Inflammatory macrophage treated with lipopolysaccharide for 4 hours (primary cell): ENCODE measurements around the gene SH2D6.
"Not testable (repeated sequence)": the region's sequence is repeated elsewhere in the genome, so short reads cannot be mapped to it uniquely, and the experiment has no call there.

Experiments used
- DNase-seq: peaks from one replicate; pipeline ENCODE4 v3.0.0-alpha.2; 2020

SH2D6 gene

DNA sequence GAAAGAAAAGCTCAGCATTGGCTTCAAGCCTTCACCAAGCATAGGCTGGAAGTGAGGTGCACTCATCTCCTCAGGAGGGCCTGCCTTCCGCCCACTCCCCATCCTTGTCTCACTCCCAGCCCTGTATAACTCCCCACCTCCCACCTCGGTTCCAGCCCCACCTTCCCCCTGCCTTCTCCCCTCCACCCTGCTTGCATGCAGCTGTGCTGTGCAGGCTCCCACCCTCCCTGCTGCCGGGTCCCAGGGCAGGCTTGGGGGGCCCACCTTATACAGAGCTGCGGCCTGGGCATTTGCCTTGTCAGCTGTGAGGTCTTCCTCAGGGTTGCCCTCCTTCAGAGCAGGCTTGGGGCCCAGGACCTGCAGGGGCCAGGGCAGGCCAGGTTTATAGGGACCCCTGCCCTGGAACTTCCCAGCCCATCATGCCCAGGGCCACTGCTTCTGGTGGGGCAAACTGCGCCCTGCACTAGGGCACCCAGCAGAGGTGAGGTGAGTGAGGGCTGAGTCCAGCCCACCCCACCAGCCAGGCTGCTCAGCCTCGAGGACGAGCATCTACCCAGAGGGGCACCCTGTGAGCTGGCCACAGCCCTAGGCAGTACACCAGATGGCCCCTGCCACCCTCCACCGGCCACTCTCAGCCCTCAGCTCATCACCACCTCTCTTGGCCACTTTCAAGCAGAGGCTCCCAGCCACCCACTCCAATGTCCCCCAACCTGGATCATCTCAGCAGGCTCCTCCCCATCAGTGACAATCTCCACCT is 19.9 kb upstream of the SH2D6 start:
- DNase-seq, result no peak

DNA sequence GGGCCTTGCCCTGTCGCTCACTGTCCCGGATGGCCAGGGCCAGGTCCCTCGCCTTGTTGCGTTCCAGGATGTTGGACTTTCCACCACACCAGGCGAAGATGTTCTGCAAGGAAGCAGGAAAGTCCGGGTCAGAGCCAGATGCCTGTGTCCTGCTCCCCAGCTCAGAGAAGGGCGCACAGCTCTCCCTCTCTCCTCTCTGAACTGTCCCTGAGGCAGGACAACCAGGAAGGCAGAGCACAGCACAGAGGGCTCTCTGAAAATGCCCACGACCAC is 19.4 kb upstream of the SH2D6 start:
- no peak for DNase-seq

DNA sequence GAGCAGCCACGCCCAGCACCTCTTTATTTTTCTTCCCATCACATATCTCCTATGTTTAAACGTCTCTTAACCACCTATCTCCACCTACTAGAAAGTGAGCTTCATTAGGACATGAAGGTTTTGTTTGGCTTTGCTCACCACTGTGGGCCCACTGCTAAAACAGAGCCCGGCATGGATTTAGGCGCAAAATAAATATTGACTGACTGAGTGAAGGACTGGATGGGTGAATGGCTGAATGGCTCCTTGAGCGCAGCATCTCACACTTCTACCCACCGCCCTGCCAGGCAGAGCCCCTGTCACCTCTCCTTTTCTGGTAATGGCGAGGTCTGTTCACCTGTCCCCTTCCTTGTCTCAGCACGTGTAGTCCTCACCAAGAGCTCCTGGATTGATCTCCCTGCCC is 18.5 kb upstream of the SH2D6 start:
- no peak for DNase-seq

DNA sequence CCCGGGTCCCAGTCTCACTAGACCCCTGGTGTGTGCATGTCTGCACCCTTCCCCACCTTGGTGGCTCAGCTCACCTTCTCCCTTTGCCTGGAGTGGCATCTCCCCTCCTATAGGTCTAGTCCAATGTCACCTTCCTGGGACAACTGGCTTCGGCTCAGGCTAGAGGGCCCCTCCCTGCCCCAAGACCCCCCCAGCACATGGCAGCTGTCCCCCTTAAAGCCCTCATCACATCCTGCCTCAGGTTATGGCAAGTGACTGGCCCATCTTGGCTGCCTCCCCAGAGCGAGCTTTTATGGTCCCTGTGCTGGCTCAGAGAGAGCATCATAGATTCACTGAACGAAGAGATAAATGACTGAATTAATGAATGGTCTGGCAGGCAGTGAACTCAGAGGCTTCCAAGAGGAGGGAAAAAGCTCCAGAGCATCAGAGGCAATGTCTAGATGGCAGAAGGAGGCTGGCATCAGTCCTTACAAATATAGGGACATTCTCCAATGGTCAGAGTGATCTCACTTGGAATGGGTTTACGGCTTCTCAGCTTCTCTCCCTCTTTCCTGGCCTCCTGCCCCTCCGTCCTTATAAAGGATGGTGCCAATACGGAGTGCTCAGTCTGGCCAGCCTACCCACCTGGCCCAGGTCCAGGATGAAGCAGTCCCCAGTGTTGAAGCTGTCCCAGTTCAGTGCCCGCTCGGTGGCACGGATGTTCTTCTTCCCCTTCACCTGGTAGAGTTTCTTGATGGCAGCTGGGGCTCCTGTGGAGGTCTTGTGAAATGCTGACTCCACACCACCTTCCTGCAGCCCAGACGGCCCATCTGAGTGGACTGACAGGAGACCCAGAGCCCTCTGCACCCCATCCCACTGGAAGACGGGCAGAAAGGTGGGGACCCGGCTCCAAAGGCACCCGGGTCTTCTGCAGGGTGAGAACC is 17.7 kb upstream of the SH2D6 start:
- DNase-seq, result no peak

DNA sequence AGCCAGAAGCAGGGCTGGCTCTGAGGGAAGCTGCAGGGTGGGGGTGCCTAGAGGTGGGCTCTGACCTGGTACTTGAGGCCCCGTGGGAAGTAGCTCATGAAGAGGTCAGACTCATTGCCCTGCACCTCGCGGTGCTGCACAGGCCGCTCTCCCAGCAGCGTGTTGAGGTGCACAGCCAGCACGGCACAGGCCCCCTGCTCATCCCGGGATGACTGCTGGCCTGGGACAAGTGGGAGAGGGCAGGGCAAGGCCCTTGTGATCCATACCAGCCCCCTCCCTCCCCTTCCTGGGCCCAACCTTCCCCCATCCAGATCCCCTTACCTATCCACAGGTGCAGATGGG is 17.1 kb upstream of the SH2D6 start:
- DNase-seq, result no peak

DNA sequence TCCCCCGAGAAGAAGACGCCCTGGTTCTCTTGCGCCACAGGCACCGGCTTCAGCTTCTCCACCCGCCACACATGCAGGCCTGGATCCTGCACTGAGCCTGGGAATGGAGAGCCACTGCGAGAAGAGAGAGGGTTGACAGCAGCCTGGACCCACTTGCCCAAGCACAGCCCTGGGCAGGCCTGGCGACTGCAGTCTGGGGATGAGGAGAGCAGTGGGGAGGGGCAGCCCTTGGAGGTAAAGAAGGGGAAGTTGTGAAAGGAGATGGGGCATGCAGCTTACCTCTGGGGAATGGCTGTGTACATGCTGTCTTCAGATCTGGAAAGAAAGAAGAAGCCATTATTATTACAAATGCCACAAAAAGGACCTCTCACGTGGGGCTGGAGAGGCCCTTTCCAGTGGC is 16.7 kb upstream of the SH2D6 start:
- no peak for DNase-seq

DNA sequence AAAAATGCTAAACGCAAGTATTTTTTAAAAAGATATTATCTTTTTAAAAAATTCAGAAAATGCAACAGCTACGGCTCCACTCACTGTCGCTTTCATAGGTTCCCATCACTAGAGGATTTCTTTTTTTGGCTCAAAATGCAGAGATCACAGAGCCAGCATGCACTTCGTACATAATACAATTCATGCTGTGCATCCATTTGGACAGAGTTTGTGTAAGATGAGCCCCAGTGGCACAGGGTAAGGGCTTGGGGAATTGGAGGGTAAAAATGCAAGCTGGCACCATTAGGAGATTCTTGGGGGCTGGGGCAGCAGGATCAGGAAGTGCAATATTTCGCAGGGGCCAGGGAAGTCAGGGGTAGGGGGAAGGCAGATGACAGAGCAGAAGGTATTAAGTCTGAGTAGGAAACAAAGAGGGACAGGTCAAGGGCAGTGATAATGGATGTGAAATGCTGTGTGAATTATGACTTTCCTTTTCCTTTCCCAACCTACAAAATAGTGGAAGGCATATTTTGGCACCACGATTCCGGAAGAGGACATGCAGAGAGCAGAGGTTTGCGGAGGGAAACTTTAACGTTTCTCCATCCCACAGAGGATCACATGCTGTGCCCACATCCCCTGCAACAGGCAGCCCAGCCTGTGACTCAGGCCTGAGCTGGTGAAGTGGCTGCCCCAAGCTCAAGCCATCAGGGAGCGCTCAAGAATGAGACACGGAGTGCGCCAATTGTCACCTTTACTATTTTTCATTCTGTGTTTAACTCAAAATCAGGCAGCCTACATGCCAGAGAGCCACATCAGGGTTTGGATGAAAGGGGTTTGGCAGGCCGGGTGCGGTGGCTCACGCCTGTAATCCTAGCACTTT is 13.1 kb upstream of the SH2D6 start:
- DNase-seq, result peak; percentile 97

- peak; percentile 91 for DNase-seq
Measured at GRCh38 chr2:85409845-85410583, 8.5 kb upstream of the SH2D6 start, which contains the start of gene CAPG. Gene CAPG, minus strand, starts transcription at chr2:85410366. Its CDS starts 8,221 bp downstream, at chr2:85402145.

- peak; percentile 63 for DNase-seq
Measured at GRCh38 chr2:85410584-85411404, 7.7 kb upstream of the SH2D6 start.

GRCh38 chr2:85411405-85411748 is 7.1 kb upstream of the SH2D6 start:
- no peak for DNase-seq

GRCh38 chr2:85413592-85414420 is 4.7 kb upstream of the SH2D6 start:
- peak; percentile 87 for DNase-seq

DNA sequence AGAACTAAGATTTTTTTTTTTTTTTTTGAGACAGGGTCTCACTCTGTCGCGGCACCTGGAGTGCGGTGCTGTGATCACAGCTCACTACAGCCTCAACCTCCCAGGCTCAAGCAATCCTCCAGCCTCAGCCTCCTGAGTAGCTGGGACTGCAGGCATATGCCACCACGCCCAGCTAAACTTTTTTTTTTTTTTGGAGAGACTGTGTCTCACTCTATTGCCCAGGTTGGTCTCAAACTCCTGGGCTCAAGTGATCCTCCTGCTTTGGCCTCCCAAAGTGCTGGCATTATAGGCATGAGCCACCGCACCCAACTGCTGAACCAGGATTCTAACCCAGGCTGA is 4.1 kb upstream of the SH2D6 start:
- DNase-seq, result not testable (repeated sequence)

GRCh38 chr2:85414761-85415553 is 3.6 kb upstream of the SH2D6 start:
- peak; percentile 98 for DNase-seq

DNA sequence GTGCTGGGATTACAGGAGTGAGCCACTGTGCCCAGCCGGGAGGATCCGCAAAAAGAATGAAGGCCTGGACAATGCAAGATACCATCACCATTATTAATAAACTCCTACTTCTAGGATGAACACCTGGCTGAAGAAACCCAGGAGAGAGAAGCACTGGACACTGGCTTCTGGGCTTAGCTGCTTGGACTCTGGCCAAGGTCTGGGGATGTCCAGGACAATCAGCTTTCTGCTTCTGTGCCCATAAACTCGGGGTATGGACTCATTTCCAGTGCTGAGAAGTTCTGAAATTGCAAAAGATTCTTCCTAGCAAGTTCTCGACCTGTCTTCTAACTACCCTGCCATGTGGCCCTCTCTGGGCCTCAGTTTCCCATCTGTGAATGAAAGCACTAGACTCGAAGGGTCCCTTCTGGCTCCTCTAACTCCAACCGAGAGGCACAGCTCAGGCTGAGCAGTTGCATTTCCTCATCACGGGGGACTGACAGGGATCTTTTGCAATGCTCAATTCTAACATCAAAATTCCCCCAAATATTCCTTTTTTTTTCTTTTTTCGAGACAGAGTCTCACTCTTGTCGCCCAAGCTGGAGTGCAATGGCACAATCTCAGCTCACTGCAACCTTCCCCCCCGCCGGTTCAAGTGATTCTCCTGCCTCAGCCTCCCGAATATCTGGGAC is 2.4 kb upstream of the SH2D6 start:
- peak; percentile 96 for DNase-seq

GRCh38 chr2:85419009-85419675 is 628 bp downstream of the SH2D6 start:
- DNase-seq, result no peak

- peak; percentile 73 for DNase-seq
Measured at GRCh38 chr2:85420536-85421259, 2.2 kb downstream of the SH2D6 start.

DNA sequence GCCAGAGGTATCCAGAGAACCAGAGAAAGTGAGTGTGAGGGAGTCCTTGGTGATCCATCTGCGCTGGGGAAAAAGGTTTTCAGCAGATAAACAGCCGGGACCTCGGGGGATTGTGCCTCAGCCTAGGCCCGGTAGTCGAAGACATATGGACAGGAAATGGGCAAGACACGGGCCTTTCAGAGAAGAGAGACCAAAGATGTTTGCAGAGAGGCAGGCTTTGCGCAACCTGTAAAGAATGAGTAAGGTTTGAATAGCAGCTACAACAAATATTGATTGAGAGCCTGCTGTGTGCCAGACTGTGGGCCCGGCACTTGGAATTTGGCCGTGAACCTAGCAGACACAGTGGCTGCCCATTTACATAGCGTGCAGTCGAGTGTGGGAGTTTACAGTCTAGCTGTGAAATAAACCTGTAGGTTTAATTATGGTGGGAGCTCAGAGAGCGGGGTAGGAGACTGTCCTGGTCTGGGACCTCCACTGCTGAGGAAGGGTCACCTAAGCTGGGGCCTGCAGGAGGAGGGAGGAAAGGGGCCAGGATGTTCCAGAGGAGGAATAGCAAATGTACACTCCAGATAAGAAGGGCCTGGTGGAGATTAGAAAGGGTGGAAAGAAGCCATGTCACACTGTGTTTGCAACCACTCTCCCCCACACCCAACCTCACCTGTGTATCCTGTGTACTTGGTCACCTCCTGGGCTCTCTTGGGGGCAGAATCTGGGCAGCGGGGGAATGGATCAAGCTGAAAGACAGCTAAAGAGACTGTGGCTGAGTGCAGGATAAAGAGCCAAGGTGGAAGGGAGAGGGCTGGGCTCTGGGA is 3.0 kb downstream of the SH2D6 start:
- DNase-seq, result no peak
